Activated T-helper 9 cell treated with anti-CD3 and anti-CD28 coated beads, Interleukin-2, amount 50 U/mL, for 16 hours (primary cell): ENCODE data around the gene USP10.

Source experiments
- DNase-seq: peaks from one replicate; pipeline ENCODE4 v3.0.0-alpha.2; 2020; ENCODE audit warnings: low read depth

USP10 gene

GRCh38 chr16:84700446-84701300, 873 bp downstream of the USP10 start:
- peak; percentile 10 for DNase-seq

- DNase-seq, result no peak
These were observed 3.9 kb downstream of the USP10 start for GRCh38 chr16:84703681-84704080.

- no peak for DNase-seq
These were observed 4.5 kb downstream of the USP10 start for GRCh38 chr16:84704253-84704652.

- DNase-seq, result no peak
These were observed 7.1 kb downstream of the USP10 start for GRCh38 chr16:84706856-84707255.

GRCh38 chr16:84709609-84710008, 9.8 kb downstream of the USP10 start:
- DNase-seq, result no peak

- DNase-seq, result no peak
These were observed 10.9 kb downstream of the USP10 start for GRCh38 chr16:84710686-84711085.

GRCh38 chr16:84712138-84712671, 12.4 kb downstream of the USP10 start:
- no peak for DNase-seq

GRCh38 chr16:84712801-84713775, 13.3 kb downstream of the USP10 start:
- no peak for DNase-seq

GRCh38 chr16:84714028-84714427, 14.2 kb downstream of the USP10 start:
- no peak for DNase-seq

- no peak for DNase-seq
These were observed 15.6 kb downstream of the USP10 start for GRCh38 chr16:84715424-84715823.

- DNase-seq, result no peak
These were observed 16.1 kb downstream of the USP10 start for GRCh38 chr16:84715854-84716253.

GRCh38 chr16:84716740-84717139, 16.9 kb downstream of the USP10 start:
- no peak for DNase-seq

GRCh38 chr16:84717484-84717883, 17.7 kb downstream of the USP10 start:
- DNase-seq, result no peak

GRCh38 chr16:84720177-84720579, 20.4 kb downstream of the USP10 start:
- DNase-seq, result no peak

GRCh38 chr16:84722068-84722467, 22.3 kb downstream of the USP10 start:
- no peak for DNase-seq

- no peak for DNase-seq
These were observed 24.1 kb downstream of the USP10 start for GRCh38 chr16:84723906-84724305.

GRCh38 chr16:84724606-84725309, 25.0 kb downstream of the USP10 start:
- DNase-seq, result no peak

GRCh38 chr16:84725481-84726078, 25.8 kb downstream of the USP10 start:
- no peak for DNase-seq

- peak; percentile 70 for DNase-seq
These were observed 26.4 kb downstream of the USP10 start for GRCh38 chr16:84726079-84726668.

- no peak for DNase-seq
These were observed 27.1 kb downstream of the USP10 start for GRCh38 chr16:84726669-84727467.
